ENCODE results near the gene CCNYL1.
"Not testable (repeated sequence)": the region's sequence is repeated elsewhere in the genome, so short reads cannot be mapped to it uniquely, and the experiment has no call there.

CCNYL1 gene

DNA sequence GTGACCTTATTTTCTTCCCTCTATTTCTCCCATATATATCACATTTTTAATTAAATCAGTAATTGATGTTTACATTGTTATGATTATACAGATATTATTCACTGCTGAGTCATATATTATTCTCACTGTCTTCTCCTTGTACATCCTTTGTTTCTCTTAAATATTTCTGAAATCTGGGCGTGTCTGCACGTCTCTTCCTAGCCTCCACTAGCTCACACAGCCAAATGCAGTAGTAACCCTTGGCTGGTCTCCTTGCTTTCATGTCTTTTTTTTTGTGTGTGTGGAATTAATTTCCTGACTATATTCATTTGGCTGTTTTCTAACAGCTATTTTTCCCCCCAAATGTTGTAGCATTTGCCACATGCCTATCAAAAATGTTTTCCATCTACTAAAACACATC, 15.8 kb downstream of the CCNYL1 start:
- no peak for DNase-seq
- in situ Hi-C loops (cut with HindIII; ENCODE audit: low pct_ligation_motif_present, low pct_unique_long_range_greater_than_20kb, low sequenced_read_pairs): loop anchor here (25.0 kb wide), 1 partner anchor 335 kb away; no protein-coding TSS in a partner anchor

DNA sequence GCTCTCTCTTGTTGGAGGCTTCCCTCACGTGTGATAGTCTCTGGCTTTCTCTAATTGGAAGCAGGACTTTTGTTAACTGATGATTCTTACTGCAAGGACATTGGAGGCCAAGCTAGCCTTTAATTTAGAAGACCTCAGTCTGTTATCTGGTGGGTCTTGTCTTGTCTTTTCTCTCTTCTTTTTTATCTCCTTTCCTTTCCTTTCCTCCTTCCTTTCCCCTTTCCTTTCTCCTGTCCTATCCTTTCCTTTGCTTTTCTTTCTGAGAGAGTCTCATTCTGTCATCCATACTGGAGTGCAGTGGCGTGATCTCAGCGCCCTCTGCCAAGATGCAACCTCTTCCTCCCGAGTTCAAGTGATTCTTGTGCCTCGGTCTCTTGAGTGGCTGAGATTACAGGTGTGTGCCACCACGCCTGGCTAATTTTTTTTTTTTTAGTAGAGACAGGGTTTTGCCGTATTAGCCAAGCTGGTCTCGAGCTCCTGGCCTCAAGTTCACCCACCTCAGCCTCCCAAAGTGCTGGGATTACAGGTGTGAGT, 18.1 kb downstream of the CCNYL1 start:
- DNase-seq: no peak
- in situ Hi-C loops (cut with HindIII; ENCODE audit: low pct_ligation_motif_present, low pct_unique_long_range_greater_than_20kb, low sequenced_read_pairs): loop anchor here (25.0 kb wide), 1 partner anchor 333 kb away; no protein-coding TSS in a partner anchor

DNA sequence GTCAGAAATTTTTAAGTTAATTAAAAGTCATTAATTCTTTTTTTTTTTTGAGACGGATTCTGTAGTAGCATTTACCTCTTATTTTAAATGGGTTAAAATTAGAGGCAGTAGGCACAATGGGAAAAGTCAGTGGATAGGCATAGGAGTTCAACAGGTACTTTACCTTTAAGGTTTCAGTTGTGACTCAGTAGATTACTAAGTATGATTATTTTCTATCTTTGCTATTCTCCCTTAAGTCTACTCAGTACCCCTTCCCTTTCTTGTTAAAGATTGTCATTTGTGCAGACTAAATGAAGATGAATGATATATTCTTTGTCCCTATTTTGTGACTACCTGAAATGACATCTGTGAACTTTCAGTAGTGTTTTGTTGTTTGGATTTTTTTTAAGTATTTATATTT, 19.7 kb downstream of the CCNYL1 start:
- no peak for DNase-seq
- in situ Hi-C loops (cut with HindIII; ENCODE audit: low pct_ligation_motif_present, low pct_unique_long_range_greater_than_20kb, low sequenced_read_pairs): loop anchor here (10.0 to 25.0 kb wide), 2 partner anchors 96 to 331 kb away; no protein-coding TSS in a partner anchor

DNA sequence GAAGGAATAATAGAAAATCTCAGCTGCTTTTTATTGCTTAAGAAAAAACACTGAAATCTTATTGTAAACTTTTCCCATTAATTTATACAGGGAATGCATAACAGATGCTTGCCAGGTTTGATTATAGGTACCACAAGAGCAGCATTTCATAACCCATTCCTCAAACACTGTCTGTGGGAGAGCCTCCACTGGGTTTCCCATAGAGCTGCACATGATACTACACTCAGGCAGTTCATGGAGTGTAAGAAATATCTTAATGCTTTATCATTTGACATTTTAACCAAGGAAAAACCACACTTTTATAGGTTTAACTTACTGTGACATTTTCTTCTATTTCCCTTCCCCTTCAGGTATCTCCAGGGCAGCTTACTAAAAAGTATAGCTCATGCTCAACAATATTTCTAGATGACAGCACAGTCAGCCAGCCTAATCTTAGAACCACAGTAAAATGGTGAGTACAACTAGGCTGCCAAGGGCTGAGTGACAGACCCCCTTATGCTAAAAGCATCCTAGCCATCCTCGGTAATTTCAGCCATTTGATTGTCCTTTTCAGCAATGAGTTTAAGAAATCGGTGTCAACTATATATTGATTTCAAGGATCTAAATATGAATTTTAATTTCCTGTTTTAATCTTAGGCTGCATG, 22.3 kb downstream of the CCNYL1 start:
- in situ Hi-C loops (cut with HindIII; ENCODE audit: low pct_ligation_motif_present, low pct_unique_long_range_greater_than_20kb, low sequenced_read_pairs): loop anchor here (10.0 to 25.0 kb wide), 2 partner anchors 99 to 329 kb away; no protein-coding TSS in a partner anchor

DNA sequence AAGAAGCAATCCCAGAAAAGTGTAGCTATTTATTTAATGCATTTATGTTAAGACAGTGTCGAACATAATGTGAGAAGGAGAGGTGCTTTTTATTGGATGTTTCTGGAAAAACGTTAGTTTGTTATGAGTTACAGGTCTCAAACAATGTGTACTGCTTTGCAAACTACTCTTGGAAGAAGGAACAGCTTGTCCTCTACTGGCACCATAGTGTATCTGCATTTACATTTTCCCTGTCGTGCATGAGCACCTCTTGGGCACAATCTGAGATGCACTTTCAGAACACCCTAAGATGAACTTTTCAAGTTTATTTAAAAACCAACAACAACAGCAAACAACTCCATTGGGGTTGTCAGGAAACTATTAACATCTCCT, 22.8 kb downstream of the CCNYL1 start:
- in situ Hi-C loops (cut with HindIII; ENCODE audit: low pct_ligation_motif_present, low pct_unique_long_range_greater_than_20kb, low sequenced_read_pairs): loop anchor here (10.0 to 25.0 kb wide), 2 partner anchors 99 to 328 kb away; no protein-coding TSS in a partner anchor
- peak; percentile 73 for DNase-seq

More for the DNA sequence above, 22.3 kb downstream of the CCNYL1 start:
- DNase-seq: no peak

DNA sequence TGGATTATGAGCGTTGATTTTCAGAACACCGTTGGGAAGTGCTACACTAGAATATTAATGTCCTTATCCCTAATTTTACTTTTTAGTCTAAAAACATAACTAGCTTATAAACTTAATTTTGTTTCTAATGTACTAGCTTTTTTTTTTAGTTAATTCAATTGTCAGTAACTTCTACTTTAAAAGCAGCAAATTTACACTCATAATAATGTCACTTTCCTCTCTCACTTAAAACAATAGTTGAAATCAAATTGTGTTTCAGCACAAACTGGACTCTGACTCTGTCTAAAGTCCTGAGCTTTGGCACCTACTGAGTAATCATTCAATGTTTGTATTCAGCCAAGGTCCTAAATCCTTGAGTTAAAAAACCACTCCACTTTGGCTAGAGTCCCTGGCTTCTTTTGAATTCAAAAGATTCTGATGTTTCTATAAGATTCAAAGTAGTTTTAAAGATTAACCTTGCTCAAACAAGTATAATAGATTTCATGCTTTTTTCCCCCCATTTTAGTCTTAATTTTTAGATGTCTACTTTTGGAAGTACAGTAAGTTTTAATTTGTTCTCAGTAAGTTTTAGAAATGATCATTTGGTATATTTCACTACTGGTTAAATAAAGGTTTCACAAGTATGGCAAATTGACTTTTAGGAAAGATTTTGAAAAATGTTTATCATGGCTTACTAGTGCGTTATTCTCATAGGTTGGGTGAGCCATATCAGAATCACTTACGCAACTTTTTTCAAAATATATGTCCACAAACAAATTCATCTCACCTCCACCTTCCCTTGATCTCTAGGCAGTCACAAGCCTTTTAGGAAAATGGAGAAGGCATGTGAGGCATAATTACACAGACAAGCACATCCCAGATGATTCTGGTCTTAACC, 23.4 kb downstream of the CCNYL1 start:
- no peak for DNase-seq
- in situ Hi-C loops (cut with HindIII; ENCODE audit: low pct_ligation_motif_present, low pct_unique_long_range_greater_than_20kb, low sequenced_read_pairs): loop anchor here (10.0 to 25.0 kb wide), 2 partner anchors 100 to 327 kb away; no protein-coding TSS in a partner anchor

DNA sequence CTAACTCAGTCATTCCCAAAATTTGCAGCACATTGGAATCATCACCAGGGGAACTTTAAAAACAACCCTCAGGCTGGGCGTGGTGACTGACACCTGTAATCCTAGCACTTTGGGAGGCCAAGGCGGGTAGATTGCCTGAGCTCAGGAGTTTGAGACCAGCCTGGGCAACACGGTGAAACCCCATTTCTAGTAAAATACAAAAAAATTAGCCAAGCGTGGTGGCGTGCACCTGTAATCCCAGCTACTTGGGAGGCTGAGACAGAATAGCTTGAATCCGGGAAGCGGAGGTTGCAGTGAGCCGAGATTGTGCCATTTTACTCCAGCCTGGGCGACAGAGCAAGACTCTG, 24.0 kb downstream of the CCNYL1 start:
- in situ Hi-C loops (cut with HindIII; ENCODE audit: low pct_ligation_motif_present, low pct_unique_long_range_greater_than_20kb, low sequenced_read_pairs): loop anchor here (10.0 to 25.0 kb wide), 2 partner anchors 101 to 327 kb away; no protein-coding TSS in a partner anchor
- DNase-seq: not testable (repeated sequence)

DNA sequence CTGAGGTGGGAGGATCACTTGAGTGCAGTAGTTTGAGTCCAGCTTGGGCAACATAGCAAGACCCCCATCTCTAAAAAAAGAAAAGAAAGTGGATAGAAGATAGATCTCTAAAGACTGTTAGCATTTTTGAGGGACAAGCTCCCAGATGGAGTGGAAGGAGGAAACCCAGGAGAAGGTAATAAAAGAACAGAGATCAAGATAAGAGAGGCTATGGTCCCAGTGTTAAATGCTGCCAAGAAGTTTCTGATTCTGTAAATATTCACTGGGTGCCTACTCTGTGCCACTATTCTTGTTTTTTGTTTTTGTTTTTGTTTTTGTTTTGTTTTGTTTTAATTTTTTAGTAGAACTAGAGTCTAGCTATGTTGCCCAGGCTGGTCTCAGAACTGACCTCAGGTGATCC, 32.1 kb downstream of the CCNYL1 start:
- in situ Hi-C loops (cut with HindIII; ENCODE audit: low pct_ligation_motif_present, low pct_unique_long_range_greater_than_20kb, low sequenced_read_pairs): loop anchor here (25.0 kb wide), 1 partner anchor 319 kb away; no protein-coding TSS in a partner anchor
- DNase-seq: no peak

DNA sequence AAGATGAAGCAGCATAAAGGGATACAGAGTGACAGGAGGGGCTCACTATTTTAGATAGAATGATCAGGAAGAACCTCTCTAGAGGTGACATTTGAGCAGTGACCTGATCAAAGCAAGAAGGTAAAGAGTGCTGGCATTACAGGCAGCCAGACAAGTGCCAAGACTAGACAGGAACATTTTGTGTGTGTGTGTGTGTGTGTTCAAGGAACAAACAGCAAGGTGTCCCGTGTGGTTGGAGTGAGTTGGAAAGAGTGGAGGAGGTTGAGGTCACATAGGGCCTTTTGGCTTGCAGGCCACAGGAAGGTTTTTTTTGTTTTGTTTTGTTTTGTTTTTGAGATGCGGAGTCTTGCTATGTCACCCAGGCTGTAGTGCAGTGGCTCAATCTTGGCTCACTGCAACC, 32.6 kb downstream of the CCNYL1 start:
- in situ Hi-C loops (cut with HindIII; ENCODE audit: low pct_ligation_motif_present, low pct_unique_long_range_greater_than_20kb, low sequenced_read_pairs): loop anchor here (25.0 kb wide), 1 partner anchor 318 kb away; no protein-coding TSS in a partner anchor

DNA sequence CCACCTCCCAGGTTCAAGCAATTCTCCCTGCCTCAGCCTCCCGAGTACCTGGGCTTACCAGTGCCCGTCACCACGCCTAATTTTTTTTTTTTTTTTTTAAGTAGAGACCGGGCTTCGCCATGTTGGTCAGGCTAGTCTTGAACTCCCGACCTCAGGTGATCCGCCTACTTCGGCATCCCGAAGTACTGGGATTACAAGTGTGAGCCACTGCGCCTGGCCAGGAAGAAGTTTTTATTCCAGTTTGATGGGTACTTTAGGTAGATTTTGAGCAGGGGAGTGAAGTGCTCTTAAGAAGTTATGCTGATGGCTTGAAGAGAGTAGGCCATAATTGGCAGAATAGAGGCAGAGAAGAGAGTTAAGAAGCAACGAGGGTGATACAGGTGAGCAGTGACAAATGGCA, 33.0 kb downstream of the CCNYL1 start:
- no peak for DNase-seq
- in situ Hi-C loops (cut with HindIII; ENCODE audit: low pct_ligation_motif_present, low pct_unique_long_range_greater_than_20kb, low sequenced_read_pairs): loop anchor here (25.0 kb wide), 1 partner anchor 318 kb away; no protein-coding TSS in a partner anchor

More for the DNA sequence above, 32.6 kb downstream of the CCNYL1 start:
- DNase-seq: no peak

DNA sequence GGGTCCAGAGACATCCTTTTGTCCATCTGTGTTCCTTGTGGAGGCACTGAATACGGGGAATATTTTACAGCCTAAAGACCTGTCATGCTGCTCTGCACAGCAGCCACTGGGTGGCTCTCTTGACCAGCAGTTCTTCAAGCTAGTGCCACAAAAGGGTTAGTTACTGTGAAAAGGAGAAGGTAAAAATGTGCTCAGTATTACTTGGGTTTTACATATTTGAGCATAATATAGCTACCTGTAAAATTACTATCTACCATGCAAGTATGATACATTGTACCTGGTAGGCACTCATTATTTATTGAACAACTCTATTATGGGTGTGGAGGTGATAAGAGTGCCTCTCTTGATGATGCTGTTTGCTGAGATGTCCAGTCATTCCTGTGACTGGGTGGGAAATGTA, 34.7 kb downstream of the CCNYL1 start:
- DNase-seq: peak; percentile 75
- in situ Hi-C loops (cut with HindIII; ENCODE audit: low pct_ligation_motif_present, low pct_unique_long_range_greater_than_20kb, low sequenced_read_pairs): loop anchor here (25.0 kb wide), 1 partner anchor 316 kb away; no protein-coding TSS in a partner anchor

DNA sequence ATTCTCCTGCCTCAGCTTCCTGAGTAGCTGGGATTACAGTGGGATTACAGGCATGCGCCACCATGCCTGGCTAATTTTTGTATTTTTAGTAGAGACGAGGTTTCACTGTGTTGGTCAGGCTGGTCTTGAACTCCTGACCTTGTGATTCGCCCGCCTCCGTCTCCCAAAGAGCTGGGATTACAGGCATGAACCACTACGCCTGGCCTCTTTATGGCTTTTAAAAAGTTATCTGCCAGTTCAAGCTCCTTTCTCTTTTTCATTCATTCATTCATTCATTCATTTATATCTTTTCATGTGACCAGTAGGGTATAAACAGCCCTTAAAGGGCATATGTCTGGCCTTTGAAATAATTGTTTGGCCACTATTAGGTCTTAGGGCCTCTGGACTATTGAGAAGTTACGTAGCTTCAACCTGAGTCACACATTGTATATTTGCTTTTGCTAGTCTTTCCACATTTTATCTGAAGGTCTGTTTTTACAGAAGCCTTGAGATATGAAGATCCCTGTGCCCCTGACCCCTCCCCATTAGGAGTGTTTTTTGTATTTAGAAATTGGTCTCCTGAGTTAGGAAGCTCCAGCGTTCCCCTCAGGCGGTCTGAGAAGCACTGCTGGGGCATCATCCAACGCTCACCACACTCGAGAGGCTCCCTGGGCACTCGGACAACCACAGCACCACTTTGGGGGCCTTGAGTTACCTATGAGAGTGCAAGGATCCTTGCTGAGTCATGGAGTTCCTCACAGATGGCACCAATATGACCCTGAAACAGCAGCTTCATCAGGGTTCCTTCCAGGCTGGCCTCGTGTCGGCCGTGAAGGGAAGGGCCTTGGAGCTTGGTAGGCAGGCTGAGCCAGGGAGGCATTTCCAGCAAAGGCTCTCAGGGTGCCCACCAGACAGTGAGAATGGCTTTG, 36.5 kb downstream of the CCNYL1 start:
- in situ Hi-C loops (cut with HindIII; ENCODE audit: low pct_ligation_motif_present, low pct_unique_long_range_greater_than_20kb, low sequenced_read_pairs): loop anchor here (25.0 kb wide), 1 partner anchor 314 kb away; no protein-coding TSS in a partner anchor
- no peak for DNase-seq

DNA sequence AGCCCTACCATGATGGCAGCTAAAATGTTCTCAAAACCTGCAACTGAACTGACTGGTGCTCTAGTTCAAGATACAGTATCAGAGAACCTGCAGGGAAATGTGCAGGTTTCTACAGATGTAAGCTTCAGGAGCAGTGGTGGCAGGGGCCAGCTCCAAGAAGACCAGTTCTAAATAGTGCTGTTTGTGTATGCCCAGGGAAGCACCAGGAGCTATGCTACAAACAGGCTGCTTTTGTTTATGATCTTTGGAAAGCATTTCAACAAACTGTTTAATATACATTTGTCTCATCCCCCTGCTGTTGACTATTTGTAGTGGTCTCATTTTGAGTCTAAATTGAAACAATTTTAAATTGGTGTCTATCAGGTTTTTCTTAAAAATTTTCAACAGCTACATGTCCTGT, 37.6 kb downstream of the CCNYL1 start:
- DNase-seq: no peak
- in situ Hi-C loops (cut with HindIII; ENCODE audit: low pct_ligation_motif_present, low pct_unique_long_range_greater_than_20kb, low sequenced_read_pairs): loop anchor here (25.0 kb wide), 1 partner anchor 313 kb away; no protein-coding TSS in a partner anchor

DNA sequence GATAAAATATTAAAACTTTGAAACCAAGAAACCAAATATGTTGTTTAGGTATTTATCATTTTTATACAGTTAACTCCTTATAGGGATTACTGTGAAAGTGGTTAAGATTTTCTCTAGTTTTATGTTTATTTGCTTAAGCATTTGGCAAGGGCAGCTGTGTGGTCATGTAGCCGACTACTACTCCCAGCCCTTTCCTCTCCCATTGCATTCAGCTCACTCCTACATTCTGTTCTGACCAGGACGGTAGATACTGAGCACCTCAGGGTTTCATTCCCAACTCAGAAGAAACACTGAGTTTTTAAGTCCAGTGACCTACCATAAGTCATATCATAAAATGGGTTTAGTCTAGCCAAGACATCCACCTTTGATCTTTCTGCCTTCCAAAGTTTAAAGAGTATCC, 38.4 kb downstream of the CCNYL1 start:
- in situ Hi-C loops (cut with HindIII; ENCODE audit: low pct_ligation_motif_present, low pct_unique_long_range_greater_than_20kb, low sequenced_read_pairs): loop anchor here (25.0 kb wide), 1 partner anchor 312 kb away; no protein-coding TSS in a partner anchor

DNA sequence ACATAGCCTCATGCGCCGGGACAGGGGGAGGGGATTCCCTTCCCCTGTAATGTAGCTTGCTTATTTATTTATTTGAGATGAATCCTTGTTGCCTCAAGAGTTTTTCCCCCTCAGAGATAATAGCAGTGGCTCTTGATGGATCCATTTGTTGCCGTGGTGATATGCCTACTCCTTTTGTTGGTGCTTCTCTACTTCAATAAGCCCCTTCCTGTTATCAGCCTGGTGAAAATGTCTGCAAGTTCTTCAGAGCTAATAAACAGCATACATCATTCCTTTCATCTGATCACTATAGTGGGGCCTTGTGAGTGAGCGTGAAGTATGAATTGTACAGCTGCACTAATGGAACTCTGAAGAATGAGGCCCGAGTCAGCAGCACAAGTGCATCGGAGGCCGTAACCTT, 38.9 kb downstream of the CCNYL1 start:
- in situ Hi-C loops (cut with HindIII; ENCODE audit: low pct_ligation_motif_present, low pct_unique_long_range_greater_than_20kb, low sequenced_read_pairs): no loop called here
- no peak for DNase-seq

More for the DNA sequence above, 38.4 kb downstream of the CCNYL1 start:
- DNase-seq: no peak

DNA sequence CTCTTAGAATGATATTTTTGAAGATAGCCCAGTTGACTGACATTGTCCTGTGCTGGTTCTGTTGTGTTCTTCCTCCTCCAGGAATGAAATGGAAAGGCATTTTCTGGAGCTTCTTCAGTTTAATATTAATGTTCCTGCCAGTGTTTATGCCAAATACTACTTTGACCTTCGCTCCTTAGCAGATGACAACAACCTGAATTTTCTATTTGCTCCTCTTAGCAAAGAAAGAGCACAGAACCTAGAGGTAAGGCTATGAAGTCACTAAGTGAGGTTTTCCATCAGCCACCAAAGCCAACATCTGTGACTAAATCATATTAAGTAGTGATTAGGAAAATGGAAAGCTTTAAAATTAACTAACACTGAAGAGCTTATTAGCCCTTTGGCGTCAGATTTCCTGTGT, 39.4 kb downstream of the CCNYL1 start:
- in situ Hi-C loops (cut with HindIII; ENCODE audit: low pct_ligation_motif_present, low pct_unique_long_range_greater_than_20kb, low sequenced_read_pairs): no loop called here
- DNase-seq: no peak

DNA sequence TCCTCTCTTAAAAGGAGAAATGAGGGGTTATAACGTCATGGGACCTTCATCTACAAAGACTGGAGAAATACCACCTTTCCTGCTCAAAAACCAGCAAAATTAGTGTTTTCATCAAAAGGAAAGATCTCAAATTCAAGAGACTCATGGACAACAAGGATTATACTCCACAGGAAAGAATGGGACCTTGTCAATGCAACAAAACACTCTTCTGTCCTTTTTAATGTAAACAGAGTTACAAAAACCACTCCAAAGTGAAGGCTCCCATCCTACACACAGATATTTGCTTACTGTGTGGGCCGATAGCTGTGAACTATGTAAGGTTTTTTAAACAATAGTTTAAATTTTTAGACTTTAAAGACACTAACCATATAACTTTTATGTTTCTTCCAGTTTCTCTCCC, 42.2 kb downstream of the CCNYL1 start:
- in situ Hi-C loops (cut with HindIII; ENCODE audit: low pct_ligation_motif_present, low pct_unique_long_range_greater_than_20kb, low sequenced_read_pairs); DNase-seq: not testable (repeated sequence)
